Activated CD4-positive, alpha-beta T cell treated with anti-CD3 and anti-CD28 coated beads for 48 hours (primary cell): ENCODE results near the gene PBX3.

Source experiments
- DNase-seq: peaks from one replicate; pipeline ENCODE4 v3.0.0-alpha.2; 2020

PBX3 gene

GRCh38 chr9:125823874-125824406, 76.8 kb downstream of the PBX3 start:
- DNase-seq: peak; percentile 16

GRCh38 chr9:125825762-125826161, 78.6 kb downstream of the PBX3 start:
- no peak for DNase-seq

GRCh38 chr9:125826850-125827249, 79.7 kb downstream of the PBX3 start:
- DNase-seq: no peak

- DNase-seq: peak; percentile 54
Observed at GRCh38 chr9:125829743-125830142, 82.6 kb downstream of the PBX3 start.

GRCh38 chr9:125831054-125831453, 83.9 kb downstream of the PBX3 start:
- DNase-seq: no peak

- DNase-seq: no peak
Observed at GRCh38 chr9:125831616-125832015, 84.4 kb downstream of the PBX3 start.

- no peak for DNase-seq
Observed at GRCh38 chr9:125835655-125836054, 88.5 kb downstream of the PBX3 start.

- no peak for DNase-seq
Observed at GRCh38 chr9:125839317-125839716, 92.1 kb downstream of the PBX3 start.

GRCh38 chr9:125841444-125841843, 94.3 kb downstream of the PBX3 start:
- DNase-seq: no peak

- no peak for DNase-seq
Observed at GRCh38 chr9:125842242-125842641, 95.1 kb downstream of the PBX3 start.

- DNase-seq: no peak
Observed at GRCh38 chr9:125843646-125844045, 96.5 kb downstream of the PBX3 start.

GRCh38 chr9:125844611-125845010, 97.4 kb downstream of the PBX3 start:
- DNase-seq: no peak

- DNase-seq: no peak
Observed at GRCh38 chr9:125845271-125845808, 98.2 kb downstream of the PBX3 start.

- no peak for DNase-seq
Observed at GRCh38 chr9:125847735-125848134, 100.6 kb downstream of the PBX3 start.

- DNase-seq: no peak
Observed at GRCh38 chr9:125850106-125850632, 103.0 kb downstream of the PBX3 start.

- no peak for DNase-seq
Observed at GRCh38 chr9:125850763-125851162, 103.6 kb downstream of the PBX3 start.

- no peak for DNase-seq
Observed at GRCh38 chr9:125851979-125852378, 104.8 kb downstream of the PBX3 start.

- no peak for DNase-seq
Observed at GRCh38 chr9:125852386-125852785, 105.2 kb downstream of the PBX3 start.

- DNase-seq: no peak
Observed at GRCh38 chr9:125854553-125855275, 107.5 kb downstream of the PBX3 start.

GRCh38 chr9:125856331-125856730, 109.2 kb downstream of the PBX3 start:
- no peak for DNase-seq

GRCh38 chr9:125861405-125862058, 114.4 kb downstream of the PBX3 start:
- DNase-seq: no peak

GRCh38 chr9:125863923-125864322, 116.8 kb downstream of the PBX3 start:
- no peak for DNase-seq

- no peak for DNase-seq
Observed at GRCh38 chr9:125867751-125868415, 120.7 kb downstream of the PBX3 start.
